AG04450 (cell line): Measurements from ENCODE around the gene FAT2. TPM values are rescaled to one million over a fixed set of nuclear protein-coding genes. Genes with fewer than 3 reads are reported as not detected.

ENCODE experiments used
- CTCF ChIA-PET: fragments of 300-600, 350-600 bp; formaldehyde crosslinking; extraction: SDS; loops from one replicate; lab custom pipeline; 2022; ENCODE audit warnings: antibody characterized with exemption, inconsistent platforms; lab: Charles Lee
- POLR2A ChIA-PET: fragments of 350-600 bp; formaldehyde crosslinking; extraction: SDS; loops from one replicate; lab custom pipeline; 2021; ENCODE audit warnings: antibody characterized with exemption, inconsistent platforms; lab: Yijun Ruan, JAX
- DNase-seq: peaks from one replicate; pipeline ENCODE4 v3.0.0-alpha.2; 2011; ENCODE audit warnings: low read depth, low spot score
- H3K27ac ChIP-seq: one replicate; pipeline ENCODE4 v1.5.1; 2012; ENCODE audit warnings: low read depth, low read length, control low read depth
- H3K27me3 ChIP-seq: one replicate; pipeline ENCODE4 v1.6.0; 2012; ENCODE audit warnings: low read length; ENCODE audit not compliant: control insufficient read depth, insufficient read depth
- H3K4me3 ChIP-seq: 2 replicates; pipeline ENCODE4 v1.5.1; 2011; ENCODE audit warnings: mild to moderate bottlenecking, low read depth, low read length, control low read depth
- H3K9me3 ChIP-seq: 2 replicates; pipeline ENCODE4 v1.5.1; 2012; ENCODE audit warnings: low read length; ENCODE audit not compliant: control insufficient read depth, insufficient read depth
- CTCF ChIP-seq: IDR thresholded peaks from 2 replicates; pipeline ENCODE4 v1.5.1; 2011; ENCODE audit warnings: low read depth, low read length, control low read depth, inconsistent platforms
- polyA plus RNA-seq: library from polyadenylated mRNA; depleted of rRNA; stranded (reverse); fragments of >200 nt; gene quantifications from 2 replicates; pipeline ENCODE4 v1.2.3, GENCODE V29; 2011

FAT2 gene
- polyA plus RNA-seq, 1 experiment, result 0.01 TPM

GRCh38 chr5:151625285-151625684, 34.2 kb upstream of the FAT2 start:
- CTCF ChIA-PET, result no interaction called here
- DNase-seq, result no peak
- Histone ChIP-seq H3K27ac (no peak overlapping the region), H3K4me3 (no peak overlapping the region), H3K9me3 (no peaks in the 10 kb centered on the region), H3K27me3 (peaks cover 21% of the 10 kb centered on the region)
- POLR2A ChIA-PET, result no interaction called here
- TF ChIP-seq CTCF, result no peak

GRCh38 chr5:151624476-151624875, 33.3 kb upstream of the FAT2 start:
- no peak for TF ChIP-seq CTCF
- ChIA-PET CTCF (no interaction called here), POLR2A (no interaction called here)
- Histone ChIP-seq H3K27me3 (peaks cover 21% of the 10 kb centered on the region), H3K9me3 (no peaks in the 10 kb centered on the region), H3K4me3 (no peak overlapping the region), H3K27ac (no peak overlapping the region)
- no peak for DNase-seq

GRCh38 chr5:151622367-151623088, 31.4 kb upstream of the FAT2 start:
- Histone ChIP-seq H3K27me3 (peaks cover 19% of the 10 kb centered on the region), H3K4me3 (no peak overlapping the region), H3K9me3 (no peaks in the 10 kb centered on the region), H3K27ac (no peak overlapping the region)
- no peak for DNase-seq
- POLR2A ChIA-PET, result interaction anchor here (0.5 kb wide), 1 partner anchor 77 kb away, joined by 5 read pairs; no protein-coding TSS in a partner anchor
- no peak for TF ChIP-seq CTCF
- CTCF ChIA-PET, result interaction anchor here (0.7 kb wide), 1 partner anchor 102 kb away, joined by 3 read pairs; no protein-coding TSS in a partner anchor

GRCh38 chr5:151620461-151620840, 29.3 kb upstream of the FAT2 start:
- H3K9me3 ChIP-seq, result no peaks in the 10 kb centered on the region
- peaks cover 19% of the 10 kb centered on the region for H3K27me3 ChIP-seq
- no peak overlapping the region for H3K27ac ChIP-seq
- no peak for TF ChIP-seq CTCF
- ChIA-PET POLR2A (no interaction called here), CTCF (no interaction called here)
- no peak for DNase-seq
- H3K4me3 ChIP-seq, result no peak overlapping the region

GRCh38 chr5:151619812-151620460, 28.8 kb upstream of the FAT2 start:
- Histone ChIP-seq H3K27ac (no peak overlapping the region), H3K4me3 (no peak overlapping the region), H3K9me3 (no peaks in the 10 kb centered on the region), H3K27me3 (peaks cover 19% of the 10 kb centered on the region)
- ChIA-PET POLR2A (no interaction called here), CTCF (interaction anchor here (0.5 to 1.4 kb wide), 2 partner anchors 11 to 32 kb away, joined by 4 read pairs; no protein-coding TSS in a partner anchor)
- DNase-seq, result no peak
- TF ChIP-seq CTCF, result no peak
